Measurements from ENCODE around the gene MXRA7.
"Not testable (repeated sequence)": the region's sequence is repeated elsewhere in the genome, so short reads cannot be mapped to it uniquely, and the experiment has no call there.

Gene MXRA7

DNA sequence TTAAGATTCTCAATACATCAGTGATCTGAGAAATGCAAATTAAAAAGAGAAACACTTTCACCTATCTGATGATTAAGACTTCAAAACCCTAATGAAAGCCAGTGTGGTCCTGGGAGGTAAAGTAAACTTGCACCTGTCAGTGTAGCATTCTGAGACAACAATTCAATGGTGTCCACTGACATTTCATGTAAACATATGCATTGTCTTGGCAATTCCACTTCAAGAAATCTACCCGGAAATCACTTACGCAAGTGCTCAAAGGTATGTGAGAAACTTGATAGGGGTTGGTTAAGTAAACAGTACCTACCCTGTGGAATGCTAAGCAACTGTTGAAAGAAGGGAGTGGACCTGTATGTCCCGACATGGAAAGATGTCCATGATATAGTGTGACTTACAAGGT, 69.3 kb downstream of the MXRA7 start:
- no peak for DNase-seq

DNA sequence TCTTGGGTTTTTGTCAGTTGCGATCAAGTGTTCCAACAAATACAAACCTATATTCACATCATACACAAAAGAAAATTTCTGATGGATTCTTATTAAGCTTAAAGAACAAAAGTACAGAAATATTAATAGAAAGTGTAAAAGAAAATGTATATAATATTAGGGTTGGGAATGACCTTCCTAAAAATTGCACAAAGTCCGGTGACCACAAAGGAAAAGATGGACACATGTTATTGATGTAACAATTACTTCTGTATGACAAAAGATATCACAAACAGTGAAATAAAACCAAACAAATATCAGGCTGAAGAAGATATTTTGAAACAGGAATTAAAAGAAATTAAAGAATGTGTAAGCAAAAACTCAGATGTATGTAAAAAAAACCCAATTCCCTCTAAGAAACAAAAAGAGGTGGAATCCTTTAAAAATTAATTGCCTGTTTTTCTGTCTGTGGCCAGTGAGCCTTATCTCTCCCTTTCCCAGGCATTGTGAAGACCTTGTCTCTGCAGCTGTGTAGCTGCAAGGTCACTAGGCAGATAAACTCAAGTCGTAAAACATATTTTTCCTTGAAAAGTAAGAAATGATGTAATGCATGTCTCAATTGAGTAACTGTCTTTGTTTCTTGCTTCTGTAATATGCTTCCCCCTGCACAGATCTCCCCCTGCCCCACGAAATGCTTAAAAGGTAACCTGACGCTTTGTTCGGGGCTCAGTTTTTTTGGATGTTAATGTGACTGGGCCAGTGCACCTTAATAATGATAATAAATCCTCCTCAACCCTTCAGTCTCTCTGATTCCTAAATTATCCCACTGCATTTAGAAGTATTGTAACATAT, 70.0 kb downstream of the MXRA7 start:
- no peak for DNase-seq

DNA sequence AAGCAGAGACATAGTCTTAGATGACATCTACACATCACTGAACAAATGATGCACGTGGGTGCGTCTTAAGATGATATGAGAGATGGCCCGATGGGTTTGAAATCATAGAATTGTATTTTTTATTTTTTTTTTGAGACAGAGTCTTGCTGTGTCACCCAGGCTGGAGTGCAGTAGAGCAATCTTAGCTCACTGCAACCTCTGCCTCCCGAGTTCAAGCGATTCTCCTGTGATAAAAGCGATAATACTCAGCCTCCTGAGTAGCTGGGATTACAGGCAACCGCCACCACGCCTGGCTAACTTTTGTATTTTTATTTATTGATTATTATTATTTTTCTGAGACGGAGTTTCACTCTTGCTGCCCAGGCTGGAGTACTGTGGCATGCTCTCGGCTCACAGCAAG, 72.5 kb downstream of the MXRA7 start:
- no peak for DNase-seq

DNA sequence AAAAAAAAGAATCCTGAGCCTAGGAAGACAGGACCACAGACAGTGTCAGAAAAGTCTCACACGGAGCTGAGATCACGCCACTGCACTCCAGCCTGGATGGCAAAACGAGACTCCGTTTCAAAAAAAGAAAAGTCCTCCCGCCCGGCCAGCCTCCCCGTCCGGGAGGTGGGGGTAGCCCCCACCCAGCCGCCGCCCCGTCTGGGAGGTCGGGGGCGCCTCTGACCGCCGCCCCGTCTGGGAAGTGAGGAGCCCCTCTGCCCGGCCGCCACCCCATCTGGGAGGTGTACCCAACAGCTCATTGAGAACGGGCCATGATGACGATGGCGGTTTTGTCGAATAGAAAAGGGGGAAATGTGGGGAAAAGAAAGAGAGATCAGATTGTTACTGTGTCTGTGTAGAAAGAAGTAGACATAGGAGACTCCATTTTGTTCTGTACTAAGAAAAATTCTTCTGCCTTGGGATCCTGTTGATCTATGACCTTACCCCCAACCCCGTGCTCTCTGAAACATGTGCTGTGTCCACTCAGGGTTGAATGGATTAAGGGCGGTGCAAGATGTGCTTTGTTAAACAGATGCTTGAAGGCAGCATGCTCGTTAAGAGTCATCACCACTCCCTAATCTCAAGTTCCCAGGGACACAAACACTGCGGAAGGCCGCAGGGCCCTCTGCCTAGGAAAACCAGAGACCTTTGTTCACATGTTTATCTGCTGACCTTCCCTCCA, 74.1 kb downstream of the MXRA7 start:
- not testable (repeated sequence) for DNase-seq

DNA sequence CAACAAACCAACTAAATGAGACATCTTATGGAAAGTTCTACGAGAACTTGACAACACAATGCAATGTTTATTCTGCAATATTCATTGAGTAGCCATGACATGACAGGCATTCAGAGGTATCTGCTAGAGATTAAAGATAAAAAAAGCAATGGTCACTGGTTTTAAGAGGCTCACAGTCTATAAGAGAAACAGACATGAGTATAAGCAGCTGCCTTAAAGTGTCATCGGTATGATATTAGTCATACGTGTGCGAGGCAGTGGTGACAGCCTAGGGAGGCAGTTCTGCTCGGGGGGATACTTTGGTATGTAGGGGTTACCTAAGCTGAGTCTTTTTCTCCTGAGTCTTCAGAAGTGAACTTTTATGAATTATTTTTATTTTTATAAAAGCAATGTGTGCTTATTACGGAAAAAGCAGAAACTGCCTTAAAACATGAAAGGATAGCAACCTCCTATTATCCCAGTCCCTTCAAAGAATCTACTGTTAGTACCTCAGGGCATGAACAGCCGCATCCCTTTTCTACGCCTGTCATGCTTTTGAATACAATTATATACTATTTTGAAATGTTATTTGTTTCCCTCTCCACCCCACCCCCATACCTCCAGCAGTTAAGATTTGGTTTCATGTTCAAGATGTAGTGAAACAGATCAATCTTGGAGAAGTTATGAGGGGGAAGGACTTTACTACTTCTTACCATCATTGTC, 75.0 kb downstream of the MXRA7 start:
- DNase-seq: no peak

DNA sequence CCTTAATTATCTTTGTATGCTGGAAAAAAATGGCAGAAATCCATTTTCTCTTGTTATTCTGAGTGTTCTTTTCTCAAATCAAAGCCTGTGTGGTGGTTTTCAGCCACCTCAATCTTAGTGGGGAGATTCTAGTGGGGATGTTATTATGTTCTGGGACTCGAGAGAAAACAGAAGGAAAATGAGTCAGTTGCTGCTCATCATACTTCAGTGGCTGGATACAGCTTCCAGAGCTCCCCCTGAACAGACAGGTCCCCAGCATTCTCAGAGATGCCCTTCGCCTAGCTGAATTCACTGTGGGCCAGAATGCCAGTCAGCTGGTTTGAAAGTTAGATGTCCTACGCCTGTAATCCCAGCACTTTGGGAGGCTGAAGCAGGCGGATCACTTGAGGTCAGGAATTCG, 75.7 kb downstream of the MXRA7 start:
- DNase-seq: no peak

DNA sequence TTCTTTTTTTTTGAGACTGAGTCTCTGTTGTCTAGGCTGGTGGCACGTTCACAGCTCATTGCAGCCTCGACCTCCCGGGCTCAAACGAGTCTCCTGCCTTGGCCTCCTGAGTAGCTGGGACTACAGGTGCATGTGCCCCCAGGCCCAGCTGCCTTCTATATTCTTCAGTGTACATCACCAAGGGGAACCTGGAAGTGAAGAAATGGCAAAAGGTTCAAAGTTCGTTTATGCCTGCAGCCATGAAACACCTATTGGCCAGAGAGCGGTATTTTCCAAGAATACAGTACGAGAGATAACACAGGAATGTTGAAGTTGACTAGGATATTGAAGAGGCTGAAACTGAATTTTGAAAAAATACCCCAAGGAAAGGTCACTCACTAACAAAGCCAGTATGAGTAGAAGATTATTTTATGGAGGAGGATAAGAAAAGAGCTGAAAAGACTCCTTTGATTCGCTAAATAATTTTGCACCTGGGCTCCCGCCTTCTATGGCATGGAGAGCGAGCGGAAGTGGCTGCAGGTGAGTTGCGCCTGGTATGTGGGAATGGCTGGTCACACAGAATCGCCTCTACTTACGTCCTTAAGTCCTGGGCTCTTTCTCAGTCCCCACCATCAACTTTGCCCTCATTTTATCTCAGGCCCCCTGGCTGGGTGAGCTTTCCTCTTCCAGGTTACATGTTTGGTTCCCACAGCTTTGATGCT, 77.0 kb downstream of the MXRA7 start:
- DNase-seq: no peak

DNA sequence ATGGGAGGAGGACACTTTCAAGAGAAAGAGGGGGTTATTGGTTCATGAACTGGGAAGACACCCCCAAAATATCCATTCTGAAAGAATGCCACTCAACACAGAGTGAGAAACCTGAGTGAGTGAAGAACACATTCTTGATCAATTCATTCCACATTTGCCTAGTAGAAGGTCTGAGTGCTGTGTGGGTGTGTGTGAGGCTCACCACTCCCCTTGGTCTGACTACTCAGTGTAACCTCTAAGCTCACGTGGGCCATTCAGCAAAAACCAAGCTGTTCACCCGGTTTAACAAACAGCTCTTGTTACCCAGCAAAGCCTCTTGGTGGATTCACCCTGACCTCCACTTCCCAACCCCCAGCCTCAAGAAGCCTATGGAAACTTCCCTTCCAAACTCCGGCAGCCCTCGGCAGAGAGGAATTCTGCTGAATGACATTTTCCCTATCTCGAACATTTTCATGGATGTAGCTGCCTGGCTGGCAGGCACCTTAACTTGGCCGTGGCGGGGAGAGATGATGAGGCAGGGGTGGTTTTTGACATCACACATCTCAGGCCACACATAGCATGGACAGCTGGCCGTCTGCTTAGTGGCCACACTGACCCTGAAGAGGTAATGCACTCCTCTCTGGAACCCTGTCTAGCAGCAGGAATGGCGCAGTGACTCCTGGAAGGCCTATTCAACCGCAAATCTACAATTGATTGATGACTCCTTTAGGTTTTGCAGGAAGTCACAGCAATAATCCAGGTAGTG, 78.8 kb downstream of the MXRA7 start:
- no peak for DNase-seq

DNA sequence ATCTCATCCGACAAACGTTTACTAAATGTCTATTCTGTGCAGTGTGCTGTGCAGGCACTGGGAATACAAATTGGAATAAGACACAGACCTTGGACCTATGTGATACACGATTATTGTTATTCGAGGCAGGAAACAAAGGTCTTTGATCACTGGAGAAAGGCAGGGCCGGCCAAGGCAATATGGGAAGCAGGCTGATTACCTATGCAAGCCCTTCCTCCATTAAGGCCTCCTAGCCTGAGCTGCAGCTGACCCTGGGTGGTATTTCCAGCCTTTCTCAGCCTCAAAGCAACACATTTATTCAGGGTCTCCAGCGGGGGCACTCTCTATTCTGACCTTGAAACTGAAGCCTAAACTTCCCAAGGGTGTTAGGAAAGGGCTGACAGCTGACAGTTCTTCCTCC, 80.6 kb downstream of the MXRA7 start:
- DNase-seq: no peak

Measured in activated effector memory CD4-positive, alpha-beta T cell treated with Interleukin-2 at 50 U/mL for 16 hours (primary cell).